ENCODE measurements around the gene MYO18A.
"Not testable (repeated sequence)": the region's sequence is repeated elsewhere in the genome, so short reads cannot be mapped to it uniquely, and the experiment has no call there.

MYO18A gene

DNA sequence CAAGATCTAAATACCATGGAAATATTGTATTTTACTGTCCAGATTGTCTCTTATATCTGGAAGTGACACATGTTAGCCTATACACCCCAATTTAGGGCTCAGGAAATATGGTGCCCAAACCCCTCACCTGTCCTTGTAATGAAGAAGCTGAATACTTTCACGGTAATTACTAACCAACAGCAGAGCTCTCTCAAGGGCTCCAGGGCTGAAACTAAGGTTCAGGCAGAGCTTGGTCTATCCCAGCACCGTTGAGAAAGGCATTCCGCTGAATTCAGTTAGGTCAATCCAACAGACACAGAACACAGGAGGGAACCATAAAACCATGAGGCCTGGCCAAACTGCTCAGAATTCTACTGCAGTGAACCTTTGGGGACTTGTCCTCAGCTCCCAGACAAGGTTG, 14.9 kb downstream of the MYO18A start:
- no peak for DNase-seq

DNA sequence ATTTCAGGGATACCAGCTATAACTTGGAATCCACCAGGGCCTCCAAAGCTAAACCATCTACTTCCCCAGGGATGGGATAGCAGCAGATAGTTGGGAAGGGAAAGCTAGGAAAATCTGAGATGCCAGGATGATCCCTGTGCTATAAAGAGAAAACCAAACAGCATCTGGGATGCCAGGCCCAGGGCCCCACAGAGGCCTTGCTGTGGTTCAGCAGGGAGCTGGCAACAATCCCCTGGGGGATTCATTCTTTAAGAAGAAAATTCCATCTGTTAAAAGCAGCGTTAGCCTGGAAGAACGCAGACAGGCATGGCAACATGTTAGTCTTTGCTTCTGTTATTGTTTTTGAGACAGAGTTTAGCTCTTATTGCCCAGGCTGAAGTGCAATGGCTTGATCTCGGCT, 16.6 kb downstream of the MYO18A start:
- DNase-seq: peak; percentile 83

DNA sequence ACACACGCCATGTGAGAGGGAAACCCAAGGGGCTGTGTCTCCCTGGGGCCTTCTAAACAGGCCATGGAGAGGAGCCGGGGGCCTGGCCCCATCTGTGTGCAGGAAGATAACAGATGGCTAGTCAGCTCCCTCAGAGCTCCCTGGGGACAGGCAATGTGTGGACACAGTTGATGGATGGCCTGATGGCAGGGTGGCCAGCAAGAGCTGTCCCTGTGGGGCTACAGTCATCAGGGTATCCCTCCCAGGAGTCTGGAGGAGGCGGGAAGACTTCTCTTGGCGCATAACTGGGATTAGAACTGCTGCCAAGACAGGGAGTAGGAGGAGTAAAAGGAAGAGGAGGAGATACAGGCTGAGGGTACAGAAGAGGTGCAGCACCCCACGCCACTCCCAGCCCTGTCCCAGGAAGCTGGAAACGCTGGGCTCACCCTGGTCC, 17.3 kb downstream of the MYO18A start:
- peak; percentile 98 for DNase-seq

DNA sequence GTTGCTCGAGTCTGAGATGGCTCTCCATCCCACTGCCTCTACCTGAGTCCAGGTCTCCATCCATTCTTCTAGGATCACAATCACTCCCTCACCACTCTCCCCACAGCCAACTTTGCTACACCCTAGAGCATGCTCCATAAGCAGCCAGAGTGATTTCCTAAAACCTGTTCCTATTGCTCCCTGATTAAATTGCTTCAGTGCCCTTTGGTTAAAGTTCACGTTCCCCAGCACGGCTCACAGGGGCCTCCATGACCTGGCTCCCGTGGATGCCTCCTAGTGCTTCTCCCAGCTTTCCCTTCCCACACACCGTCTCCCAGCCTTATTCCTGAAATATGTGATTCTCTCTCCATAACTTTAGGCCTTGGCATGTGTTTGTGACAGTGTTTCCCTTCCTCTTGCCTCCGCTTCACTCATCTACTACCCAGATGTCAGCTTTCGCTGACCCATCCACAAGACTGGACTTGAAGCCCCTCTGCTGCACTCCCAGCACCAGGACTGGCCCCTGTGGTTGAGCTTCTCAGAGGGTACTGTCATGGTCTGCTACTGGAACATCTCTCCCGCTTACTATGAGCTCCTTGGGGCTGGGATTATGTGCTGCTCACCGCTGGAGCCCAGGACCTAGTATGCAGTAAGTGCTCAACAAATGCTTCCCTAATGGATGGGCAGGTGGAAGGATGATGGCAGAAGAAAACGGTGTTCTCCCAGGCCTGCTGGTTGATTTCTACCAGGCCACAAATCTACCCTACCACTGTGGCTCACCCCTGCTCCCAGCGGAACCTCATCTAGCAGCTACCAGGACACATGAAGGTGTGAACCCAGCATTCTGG, 17.9 kb downstream of the MYO18A start:
- DNase-seq: no peak

DNA sequence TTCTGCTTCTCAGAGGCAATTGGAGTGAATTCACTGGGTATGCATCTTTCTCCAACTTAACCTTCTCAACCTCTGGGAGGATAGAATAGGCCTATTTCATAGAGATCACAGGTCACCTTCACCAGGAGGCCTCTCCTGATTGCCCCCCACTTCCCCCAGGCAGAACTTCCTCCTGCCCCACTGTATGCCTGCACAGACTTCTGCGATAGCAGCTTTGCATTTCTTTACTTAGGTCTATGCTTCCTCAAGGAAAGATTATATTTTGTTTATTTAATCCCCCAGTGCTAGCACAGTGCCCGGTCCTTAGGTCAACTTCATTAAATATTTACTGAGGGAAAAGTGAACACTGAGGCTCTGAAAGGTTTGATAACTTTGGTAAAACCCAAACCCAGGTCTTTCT, 19.9 kb downstream of the MYO18A start:
- no peak for DNase-seq

DNA sequence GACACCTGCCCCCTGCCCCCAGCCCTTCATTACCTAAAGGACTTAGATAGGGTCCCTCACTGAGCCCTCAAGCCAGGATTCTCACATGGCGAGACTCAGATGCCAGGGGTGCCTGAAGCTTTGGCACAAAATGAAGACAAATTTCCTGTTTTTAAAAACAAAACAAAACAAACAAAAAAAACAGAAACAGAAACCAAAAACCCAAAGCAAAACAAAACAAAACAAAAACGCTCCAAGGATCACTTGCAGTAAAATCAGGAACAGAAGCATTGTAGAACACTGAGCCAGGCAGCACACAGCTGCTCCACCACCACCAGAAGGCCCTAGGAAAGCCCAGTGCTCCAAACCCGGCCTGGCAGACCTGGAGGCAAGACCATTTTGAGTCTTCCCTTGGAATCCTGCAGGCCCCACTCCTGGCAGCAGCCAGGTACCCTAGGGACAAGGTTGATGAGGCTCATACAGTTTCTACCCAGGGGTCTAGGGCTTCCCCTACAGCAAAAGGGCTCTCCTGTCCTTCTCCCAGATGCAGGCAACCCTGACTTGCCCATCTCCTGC, 20.8 kb downstream of the MYO18A start:
- no peak for DNase-seq

DNA sequence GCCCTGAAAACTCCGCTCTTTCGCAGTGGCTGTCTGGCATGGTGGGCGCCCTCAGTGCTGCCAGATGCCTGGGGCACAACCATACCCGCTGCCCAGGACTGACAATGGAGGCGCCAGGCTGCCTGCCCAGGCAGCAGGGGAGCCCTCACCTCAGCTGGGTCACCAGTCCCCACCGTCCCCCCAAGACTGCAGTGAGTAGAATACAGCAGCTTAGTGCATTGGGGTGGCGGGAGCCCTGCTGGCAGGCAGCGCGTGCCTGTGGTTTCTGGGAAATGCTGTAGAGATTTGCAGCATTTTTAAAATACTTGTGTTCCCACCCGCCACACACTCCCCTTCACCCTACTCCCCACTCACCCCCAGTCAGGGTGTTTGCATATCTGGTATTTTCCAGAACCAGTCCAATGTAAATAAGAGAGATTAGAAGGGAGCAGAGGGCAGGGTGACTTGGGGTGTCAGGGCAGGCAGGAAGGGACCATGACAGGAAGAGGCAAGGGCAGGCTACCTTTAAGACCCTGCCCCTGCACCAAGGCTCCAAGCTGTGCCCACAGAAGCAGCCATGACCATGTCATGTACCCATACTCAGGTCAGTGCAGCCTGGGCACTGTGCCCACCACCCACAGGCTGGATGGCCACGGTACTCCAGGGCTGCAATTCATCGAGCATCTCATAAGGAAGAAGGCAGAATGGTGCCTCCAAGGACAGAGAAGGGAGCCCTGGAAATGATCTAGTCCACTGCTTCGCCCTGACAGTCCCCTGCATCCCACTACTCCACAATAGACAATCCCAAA, 21.5 kb downstream of the MYO18A start:
- DNase-seq: no peak

DNA sequence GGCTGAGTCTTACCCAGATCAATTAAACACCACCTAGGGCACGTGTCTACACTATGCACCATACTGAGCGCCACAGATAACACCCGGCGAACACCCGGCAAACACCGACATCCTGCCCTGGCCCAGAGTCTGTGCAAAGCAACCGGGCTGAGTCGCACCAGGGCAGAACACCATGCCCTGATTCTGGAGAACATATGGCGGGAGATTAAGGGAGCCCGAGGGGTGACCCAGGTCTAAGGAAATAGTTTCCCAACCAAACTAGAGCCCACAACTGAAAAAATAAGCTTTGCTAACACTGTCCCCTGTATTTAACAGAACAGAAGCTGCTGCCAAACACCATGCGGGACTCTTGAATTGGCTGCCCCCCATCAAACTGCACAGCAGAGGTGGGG, 22.1 kb downstream of the MYO18A start:
- DNase-seq: peak; percentile 73

DNA sequence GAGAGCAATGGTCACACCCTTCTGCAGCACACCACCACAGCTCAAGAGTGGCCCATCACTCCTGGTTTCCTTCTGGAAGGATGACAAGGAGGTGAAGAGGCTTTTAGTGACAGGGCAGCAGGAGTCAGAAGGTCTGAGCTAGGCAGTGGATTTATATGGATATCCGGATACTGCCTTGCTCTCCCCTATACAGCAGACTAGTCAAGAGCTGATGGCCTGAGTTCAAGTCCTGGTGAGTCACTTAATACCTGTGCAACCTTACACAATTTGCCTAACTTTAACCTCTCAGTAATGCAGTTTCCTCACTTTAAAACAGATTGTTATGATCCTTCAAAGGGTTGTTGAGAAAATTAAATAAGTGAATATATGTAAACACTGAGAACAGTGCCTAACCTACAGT, 22.9 kb downstream of the MYO18A start:
- no peak for DNase-seq

DNA sequence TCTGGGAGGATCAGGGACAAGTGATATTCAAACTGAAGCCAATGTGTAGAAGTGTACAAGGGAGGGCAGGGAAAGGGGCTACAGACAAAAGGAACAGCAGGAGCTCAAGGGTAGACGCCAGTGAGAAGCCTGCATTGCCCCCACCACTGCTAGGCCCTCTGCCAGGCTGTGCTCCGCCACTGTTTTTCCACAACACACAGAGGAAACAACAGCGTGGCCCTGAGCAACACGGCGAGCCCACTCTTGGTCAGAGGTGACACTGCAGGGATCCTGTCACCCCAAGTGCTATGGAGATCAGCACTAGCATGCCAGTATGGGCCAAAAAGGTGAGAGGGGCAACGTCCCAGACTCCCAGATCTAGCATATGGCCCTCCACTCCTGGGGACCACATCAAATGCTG, 23.4 kb downstream of the MYO18A start:
- DNase-seq: no peak

DNA sequence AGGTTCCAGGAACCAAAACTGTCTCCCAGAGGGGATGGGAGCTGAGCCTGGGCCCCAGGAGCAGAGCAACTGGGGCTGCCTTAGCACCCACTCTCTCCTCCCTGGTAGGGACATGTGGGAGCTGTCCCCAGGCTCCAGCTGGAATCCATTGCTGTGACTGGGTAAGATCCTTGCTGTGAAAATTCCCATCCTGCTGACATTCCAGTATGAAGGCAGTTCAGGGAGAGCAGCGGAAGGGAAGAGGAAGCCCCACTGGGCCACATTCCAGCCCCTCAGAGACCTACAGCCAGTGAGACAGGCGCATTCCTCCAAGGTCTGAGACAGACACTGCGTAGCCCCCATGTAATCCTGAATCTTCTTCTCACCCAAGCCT, 24.2 kb downstream of the MYO18A start:
- DNase-seq: no peak

DNA sequence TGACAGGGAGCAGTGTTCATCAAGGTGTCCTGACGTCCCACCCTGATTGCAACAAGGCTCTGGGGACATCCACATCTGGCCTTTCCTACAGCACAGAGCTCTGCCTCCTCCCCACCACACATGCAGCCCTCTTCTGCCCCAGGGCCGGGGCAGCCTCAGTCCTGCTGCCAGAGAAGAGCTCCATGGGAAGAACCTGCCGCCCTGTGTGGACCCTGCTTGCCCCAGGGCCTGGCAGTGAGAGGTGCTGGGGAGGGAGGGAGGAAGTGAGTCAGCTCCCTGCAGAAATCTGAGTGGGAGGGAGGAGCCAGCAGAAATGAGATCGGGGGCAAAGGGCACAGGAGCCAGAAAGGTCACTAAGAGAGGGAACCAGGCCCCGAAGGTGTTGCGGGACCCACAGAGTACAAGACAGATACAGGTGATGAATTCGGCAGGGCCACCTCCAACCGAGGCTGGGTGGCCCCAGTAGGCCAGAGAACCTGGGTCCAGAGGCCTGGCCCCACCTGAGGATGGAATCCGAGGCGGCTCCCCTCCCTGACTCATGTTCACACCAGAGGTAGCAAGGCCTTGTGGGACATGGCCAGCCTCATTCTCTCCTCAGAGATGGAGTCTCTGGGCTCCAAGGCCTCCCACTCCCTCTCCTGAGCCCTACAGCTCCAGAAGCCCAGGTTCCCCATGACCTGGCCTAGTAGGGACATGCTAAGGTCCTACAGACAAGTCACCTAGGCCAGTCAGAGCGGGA, 24.8 kb downstream of the MYO18A start:
- no peak for DNase-seq

DNA sequence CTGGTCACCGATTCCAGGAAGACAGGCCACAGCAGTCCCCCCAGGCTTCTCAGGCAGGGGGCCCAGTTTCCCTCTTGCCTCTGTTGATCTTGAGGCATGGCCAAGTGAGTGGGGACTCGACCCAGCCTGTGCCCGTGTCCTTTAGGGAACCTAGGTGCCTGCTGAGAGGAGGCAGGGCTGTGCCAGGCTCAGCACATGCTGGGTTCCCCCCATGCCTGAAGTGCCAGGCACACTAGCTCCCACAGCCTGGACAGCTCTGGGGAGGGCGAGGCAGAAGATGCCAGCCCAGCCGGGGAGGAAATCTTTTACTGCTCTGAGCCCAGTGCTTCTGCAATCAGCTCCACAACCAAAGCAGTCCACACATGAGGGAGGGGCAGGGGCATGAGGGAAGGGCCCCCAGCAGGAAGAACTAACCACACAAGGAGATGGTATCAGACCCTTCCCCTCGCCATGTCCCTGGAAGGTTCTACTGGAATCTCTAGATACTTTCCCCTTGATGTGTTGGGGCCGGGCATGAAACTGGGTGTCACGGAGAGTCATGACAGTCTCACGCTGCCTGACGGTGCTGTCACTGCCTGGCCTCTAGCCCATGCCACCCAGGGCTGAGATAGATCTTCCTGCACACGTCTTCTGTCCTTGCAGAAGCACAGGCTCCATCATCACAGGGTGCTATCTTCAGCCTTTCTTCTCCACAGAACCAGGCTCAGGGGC, 25.5 kb downstream of the MYO18A start:
- no peak for DNase-seq

DNA sequence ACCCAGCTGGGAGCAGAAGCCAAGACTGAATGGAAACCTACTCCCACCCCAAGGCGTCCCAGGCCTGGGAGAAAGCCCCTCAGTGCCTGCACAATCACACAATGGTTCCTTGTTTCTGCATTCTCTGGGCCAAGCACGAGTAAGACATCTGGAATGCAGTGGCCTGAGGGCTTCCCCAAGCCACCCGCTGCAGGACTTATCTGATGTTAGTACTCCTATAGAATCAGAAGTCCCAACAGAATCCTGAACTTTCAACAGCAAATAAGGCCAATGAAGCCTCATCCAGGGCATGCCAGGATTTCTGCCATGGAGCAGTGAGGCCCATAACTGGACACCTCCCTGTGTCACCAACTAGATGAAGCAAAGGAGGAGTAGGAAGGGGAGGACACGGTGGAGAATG, 28.6 kb downstream of the MYO18A start:
- no peak for DNase-seq

DNA sequence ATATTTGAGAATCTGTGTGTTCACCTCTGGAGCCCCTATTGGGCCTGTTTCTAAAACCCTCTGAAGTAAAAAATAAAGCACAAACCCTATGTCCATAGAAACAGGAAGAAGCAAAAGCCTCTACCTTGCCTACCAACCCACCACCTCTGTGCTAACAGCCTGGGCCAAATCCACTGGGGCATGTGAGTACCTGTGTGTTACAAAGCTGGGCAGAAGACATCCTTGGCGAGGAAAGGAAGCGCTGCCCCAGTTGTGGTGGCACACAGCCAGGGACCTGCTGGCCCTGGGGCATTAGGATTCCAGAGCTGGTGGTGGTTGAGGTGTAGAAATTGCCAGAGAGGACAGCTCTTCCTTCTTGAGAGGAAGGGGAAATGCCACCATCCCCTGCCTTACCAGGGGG, 30.0 kb downstream of the MYO18A start:
- no peak for DNase-seq

DNA sequence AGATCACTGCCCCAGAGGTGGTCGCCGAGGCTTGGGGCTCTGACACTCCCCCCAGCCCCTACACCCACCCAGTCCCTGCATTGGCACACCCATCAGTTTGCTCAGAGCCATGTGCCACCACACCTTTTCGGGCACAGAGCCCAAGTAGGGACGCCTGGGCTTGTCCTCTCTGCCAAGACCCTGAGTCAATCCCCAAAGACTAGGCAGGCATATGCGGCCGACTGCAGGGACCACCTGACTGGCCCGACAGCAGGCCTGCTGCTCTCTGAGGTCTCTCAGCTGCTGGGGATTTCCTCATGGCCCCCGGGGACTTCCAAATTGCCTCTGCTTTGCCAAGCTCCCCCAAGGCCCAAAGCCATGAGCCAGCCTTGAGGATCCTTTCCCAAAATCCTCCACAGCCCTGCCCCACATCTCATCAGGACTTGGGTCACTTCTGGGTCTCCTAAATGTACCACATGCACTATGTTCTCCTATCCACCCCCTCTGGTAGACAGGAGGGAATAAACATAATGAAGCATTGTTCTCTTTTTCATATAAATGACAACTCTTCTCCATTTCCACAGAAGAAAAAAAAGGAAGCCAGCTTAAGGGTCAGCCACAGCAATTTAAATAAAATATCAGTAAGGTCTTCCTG, 30.6 kb downstream of the MYO18A start:
- peak; percentile 72 for DNase-seq

DNA sequence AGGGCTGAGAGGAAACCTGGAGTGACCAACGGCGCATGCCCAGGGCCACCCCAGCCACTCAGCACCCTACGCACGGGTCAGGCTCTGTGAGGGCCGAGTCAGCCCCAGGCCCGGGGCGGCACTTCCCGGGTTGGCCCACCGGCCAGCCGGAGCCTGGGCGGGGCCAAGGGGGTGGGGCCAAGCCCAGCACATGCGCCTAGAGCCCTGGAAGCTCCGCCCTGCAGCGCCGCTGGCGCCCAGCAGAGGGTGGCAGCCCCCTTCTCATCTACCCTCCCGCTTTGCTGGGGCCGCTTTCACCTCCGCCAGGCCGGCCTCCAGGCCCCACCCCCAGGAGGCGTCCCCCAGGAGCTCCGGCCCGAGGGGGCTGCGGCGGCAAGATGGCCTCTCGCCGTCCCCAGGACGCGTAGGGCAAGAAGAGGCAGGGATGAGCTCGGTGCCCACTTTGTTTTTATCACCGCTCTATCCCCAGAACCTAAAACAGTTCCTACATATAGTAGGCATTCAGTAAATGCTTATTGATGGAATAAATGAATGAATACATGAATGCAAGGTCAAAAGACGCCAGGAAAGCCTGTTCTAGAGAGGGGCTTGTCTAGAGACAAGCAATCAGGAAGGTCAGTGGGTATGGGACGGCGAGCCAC, 31.3 kb downstream of the MYO18A start:
- peak; percentile 87 for DNase-seq

DNA sequence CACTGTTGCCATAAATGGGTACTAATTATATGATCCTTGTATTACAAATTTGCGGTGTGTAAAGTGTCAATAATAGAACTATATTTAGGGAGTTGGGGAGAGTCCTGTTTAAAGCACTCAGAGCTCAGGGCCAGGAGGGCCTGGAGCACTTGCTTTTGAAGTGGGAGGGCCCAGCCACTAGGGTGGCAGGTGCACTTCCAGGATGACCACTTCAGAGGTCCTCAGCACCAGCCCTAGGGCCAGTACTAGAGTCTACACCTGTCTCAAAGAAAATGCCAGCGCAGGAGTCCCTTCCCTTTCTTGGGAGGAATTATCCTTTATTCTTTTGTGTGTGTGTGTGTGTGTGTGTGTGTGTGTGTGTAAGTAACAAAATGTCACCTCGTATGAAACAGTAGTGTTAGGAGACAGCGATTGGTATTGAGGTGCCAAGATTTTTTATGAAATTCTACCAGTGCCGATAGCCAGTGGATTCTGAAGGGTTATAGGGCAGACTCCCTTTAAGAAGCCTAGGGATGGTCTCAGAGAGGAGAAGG, 31.9 kb downstream of the MYO18A start:
- no peak for DNase-seq

DNA sequence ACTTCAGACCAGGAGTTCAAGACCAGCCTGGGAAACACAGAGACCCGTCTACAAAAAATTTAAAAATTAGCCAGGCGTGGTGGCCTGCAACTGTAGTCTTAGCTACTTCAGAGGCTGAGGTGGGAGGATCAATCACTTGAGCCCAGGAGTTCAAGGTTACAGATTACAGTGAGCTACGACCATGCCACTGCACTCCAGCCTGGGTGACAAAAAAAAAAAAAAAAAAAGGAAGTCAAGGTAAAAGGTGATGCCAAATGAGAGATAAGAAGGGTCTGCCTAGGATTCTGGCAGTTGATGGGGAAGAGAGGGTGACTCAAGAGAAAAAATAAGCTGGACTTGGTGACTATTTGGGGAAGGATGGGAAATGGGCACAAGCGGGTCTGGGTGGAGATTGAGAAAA, 32.5 kb downstream of the MYO18A start:
- DNase-seq: no peak

DNA sequence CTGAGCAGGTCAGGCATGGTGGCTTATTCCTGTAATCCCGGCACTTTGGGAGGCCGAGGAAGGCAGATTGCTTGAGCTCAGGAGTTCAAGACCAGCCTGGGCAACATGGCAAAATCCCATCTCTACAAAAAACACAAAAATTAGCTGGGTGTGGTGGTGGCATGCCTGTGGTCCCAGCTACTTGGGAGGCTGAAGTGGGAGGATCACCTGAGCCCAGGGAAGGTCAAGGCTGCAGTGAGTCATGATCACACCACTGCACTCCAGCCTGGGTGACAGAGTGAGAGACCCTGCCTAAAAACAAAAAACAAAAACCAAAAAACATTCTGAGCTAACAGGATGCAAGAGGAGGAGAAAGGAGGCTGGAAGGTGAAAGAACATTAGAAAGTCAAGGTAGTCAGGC, 33.0 kb downstream of the MYO18A start:
- not testable (repeated sequence) for DNase-seq

DNA sequence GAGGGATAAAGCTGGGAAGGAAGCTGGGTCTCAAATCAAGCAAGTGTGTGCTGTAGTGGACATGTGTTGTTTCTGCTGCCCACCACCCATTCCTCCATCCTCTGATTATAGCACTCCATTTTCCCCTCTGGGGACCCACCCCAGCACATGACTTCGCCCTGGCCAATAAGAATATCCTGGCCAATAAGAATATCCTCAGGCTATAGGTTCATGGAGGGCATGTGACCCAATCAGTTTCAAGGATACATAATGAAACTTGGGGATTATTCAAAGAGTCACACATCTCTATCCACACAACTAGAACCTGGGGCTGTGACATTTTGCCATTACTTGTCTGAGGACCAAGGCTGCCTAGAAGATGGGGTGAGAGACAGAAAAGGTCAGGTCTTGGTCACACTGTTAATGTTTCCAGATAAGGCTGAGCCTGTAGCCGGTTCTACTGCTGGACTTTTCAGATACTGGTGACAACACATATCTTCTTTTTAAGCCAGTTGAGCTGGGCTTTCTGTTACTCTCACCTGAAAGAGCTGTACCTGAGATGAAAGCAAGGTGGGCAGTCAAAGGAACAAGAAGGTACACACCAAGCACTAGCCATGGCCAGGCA, 33.7 kb downstream of the MYO18A start:
- DNase-seq: no peak

Data from NCI-H524 treated with DMSO at 0.1 percent for 48 hours (cell line).